HL-60 (cell line): ENCODE measurements around the gene TSKS.

Experiments
- DNase-seq, 2 experiments: peaks; one replicate each; pipeline ENCODE4 v3.0.0-alpha.2; 2010 to 2020; ENCODE audit warnings: low read depth in 1 of 2, low spot score in 1 of 2
- H3K27ac ChIP-seq: fragments of 250-450 bp; sonication (Bioruptor Pico); replicated peaks from 2 replicates; pipeline ENCODE4 v1.5.1; 2020; ENCODE audit warnings: mild to moderate bottlenecking, moderate library complexity
- H3K27me3 ChIP-seq: fragments of 250-450 bp; sonication (Bioruptor Pico); 2 replicates; pipeline ENCODE4 v1.5.1; 2021; ENCODE audit warnings: mild to moderate bottlenecking, moderate library complexity; ENCODE audit not compliant: insufficient read depth, poor library complexity, severe bottlenecking
- H3K4me3 ChIP-seq: replicated peaks from 2 replicates; pipeline ENCODE4 v1.5.1; 2011; ENCODE audit warnings: mild to moderate bottlenecking, control low read depth, low read length; ENCODE audit not compliant: insufficient read depth
- GABPA ChIP-seq: IDR thresholded peaks from 2 replicates; pipeline ENCODE4 v1.6.1; 2012; ENCODE audit warnings: low read depth
- POLR2AphosphoS5 ChIP-seq: IDR thresholded peaks from 2 replicates; pipeline ENCODE4 v1.6.1; 2012; ENCODE audit warnings: low read depth
- SPI1 ChIP-seq: IDR thresholded peaks from 2 replicates; pipeline ENCODE4 v1.6.1; 2012; ENCODE audit warnings: low read depth, mild to moderate bottlenecking, borderline replicate concordance
- TF ChIP-seq, protein P1 (sequence below): IDR thresholded peaks from one replicate; pipeline ENCODE4 v1.5.1; 2011; ENCODE audit warnings: low read length, control low read depth, inconsistent platforms; ENCODE audit not compliant: insufficient read depth
- TF ChIP-seq, protein P2 (sequence below): IDR thresholded peaks from 2 replicates; pipeline ENCODE4 v1.6.1; 2012; ENCODE audit warnings: low read depth; ENCODE audit not compliant: insufficient replicate concordance

The TSKS gene

DNA sequence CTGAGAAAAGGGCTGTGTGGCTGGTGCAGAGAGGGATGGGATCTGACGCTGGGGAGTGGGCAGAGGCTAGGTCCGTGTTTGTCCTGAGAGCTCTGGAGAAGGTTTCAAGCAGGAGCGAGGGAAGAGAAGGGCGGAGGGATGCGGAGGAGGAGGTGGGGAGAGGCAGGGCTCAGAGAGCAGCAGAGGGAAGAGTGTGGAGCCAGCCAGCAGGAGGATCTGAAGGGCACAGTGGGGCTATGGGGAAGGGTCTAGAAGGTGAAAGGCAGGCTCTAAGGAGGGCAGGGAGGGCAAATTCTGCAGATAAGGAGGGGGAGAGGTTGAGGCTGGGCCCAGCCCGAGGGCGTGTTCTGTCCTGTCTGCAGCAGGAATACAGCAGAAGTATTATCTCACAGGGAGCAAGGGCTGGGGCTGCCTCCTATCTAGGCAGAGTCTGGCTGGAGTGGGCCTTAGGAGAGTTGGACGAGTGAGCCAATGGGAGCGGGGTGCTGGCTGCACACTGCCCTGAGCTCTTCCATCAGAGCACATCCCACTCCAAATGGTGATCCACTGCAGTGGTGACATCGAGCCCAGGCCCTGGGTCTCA is 9.8 kb upstream of the TSKS start:
- H3K4me3 ChIP-seq, result no peak overlapping the region
- H3K27me3 ChIP-seq, result no peaks in the 10 kb centered on the region
- H3K27ac ChIP-seq, result no peak overlapping the region
- TF ChIP-seq, protein P1, sequence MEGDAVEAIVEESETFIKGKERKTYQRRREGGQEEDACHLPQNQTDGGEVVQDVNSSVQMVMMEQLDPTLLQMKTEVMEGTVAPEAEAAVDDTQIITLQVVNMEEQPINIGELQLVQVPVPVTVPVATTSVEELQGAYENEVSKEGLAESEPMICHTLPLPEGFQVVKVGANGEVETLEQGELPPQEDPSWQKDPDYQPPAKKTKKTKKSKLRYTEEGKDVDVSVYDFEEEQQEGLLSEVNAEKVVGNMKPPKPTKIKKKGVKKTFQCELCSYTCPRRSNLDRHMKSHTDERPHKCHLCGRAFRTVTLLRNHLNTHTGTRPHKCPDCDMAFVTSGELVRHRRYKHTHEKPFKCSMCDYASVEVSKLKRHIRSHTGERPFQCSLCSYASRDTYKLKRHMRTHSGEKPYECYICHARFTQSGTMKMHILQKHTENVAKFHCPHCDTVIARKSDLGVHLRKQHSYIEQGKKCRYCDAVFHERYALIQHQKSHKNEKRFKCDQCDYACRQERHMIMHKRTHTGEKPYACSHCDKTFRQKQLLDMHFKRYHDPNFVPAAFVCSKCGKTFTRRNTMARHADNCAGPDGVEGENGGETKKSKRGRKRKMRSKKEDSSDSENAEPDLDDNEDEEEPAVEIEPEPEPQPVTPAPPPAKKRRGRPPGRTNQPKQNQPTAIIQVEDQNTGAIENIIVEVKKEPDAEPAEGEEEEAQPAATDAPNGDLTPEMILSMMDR, result no peak
- TF ChIP-seq, protein P2, sequence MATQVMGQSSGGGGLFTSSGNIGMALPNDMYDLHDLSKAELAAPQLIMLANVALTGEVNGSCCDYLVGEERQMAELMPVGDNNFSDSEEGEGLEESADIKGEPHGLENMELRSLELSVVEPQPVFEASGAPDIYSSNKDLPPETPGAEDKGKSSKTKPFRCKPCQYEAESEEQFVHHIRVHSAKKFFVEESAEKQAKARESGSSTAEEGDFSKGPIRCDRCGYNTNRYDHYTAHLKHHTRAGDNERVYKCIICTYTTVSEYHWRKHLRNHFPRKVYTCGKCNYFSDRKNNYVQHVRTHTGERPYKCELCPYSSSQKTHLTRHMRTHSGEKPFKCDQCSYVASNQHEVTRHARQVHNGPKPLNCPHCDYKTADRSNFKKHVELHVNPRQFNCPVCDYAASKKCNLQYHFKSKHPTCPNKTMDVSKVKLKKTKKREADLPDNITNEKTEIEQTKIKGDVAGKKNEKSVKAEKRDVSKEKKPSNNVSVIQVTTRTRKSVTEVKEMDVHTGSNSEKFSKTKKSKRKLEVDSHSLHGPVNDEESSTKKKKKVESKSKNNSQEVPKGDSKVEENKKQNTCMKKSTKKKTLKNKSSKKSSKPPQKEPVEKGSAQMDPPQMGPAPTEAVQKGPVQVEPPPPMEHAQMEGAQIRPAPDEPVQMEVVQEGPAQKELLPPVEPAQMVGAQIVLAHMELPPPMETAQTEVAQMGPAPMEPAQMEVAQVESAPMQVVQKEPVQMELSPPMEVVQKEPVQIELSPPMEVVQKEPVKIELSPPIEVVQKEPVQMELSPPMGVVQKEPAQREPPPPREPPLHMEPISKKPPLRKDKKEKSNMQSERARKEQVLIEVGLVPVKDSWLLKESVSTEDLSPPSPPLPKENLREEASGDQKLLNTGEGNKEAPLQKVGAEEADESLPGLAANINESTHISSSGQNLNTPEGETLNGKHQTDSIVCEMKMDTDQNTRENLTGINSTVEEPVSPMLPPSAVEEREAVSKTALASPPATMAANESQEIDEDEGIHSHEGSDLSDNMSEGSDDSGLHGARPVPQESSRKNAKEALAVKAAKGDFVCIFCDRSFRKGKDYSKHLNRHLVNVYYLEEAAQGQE, result no peak
- TF ChIP-seq SPI1 (no peak), POLR2AphosphoS5 (no peak), GABPA (no peak)
- no peak for DNase-seq

DNA sequence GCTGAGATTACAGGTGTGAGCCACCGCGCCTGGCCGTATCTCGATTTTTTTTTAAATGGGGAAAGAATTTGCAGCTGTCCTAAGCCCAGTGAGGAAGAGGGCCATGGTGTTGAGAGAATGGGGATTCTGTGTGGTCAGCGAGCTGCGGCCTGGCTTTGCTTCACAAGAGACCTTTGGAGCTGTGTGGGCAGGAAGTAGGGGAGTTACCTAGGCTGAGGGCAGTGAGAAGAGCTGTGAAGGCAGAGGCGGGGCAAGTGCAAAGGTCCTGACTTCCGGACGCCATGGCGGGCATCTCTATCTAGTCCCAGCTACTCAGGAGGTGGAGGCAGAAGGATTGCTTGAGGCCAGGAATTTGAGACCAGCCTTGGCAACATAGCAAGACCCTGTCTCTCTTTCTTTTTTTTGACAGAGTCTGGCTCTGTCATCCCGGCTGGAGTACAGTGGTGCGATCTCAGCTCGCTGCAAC is 8.6 kb upstream of the TSKS start:
- DNase-seq, result no peak
- H3K27me3 ChIP-seq, result no peaks in the 10 kb centered on the region
- H3K27ac ChIP-seq, result no peak overlapping the region
- TF ChIP-seq, protein P2, result no peak
- TF ChIP-seq POLR2AphosphoS5, result no peak
- no peak overlapping the region for H3K4me3 ChIP-seq

DNA sequence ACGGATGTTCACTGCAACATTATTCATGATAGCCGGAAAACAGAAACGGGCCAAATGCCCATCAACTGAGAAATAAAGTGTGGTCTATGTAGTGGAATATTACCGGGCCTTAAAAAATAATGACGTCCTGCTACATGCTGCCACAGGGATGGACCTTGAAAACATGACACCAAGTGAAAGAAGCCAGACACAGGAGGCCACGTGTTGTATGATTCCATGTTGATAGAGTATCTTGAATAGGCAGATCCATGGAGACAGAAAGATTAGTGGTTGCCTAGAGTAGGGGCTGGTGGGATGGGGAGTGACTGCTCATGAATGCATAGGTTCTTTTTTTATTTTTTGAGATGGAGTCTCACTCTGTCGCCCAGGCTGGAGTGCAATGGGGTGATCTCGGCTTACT is 7.4 kb upstream of the TSKS start:
- no peak for DNase-seq
- Histone ChIP-seq H3K4me3 (no peak overlapping the region), H3K27ac (no peak overlapping the region), H3K27me3 (no peaks in the 10 kb centered on the region)
- TF ChIP-seq, protein P1, result no peak

DNA sequence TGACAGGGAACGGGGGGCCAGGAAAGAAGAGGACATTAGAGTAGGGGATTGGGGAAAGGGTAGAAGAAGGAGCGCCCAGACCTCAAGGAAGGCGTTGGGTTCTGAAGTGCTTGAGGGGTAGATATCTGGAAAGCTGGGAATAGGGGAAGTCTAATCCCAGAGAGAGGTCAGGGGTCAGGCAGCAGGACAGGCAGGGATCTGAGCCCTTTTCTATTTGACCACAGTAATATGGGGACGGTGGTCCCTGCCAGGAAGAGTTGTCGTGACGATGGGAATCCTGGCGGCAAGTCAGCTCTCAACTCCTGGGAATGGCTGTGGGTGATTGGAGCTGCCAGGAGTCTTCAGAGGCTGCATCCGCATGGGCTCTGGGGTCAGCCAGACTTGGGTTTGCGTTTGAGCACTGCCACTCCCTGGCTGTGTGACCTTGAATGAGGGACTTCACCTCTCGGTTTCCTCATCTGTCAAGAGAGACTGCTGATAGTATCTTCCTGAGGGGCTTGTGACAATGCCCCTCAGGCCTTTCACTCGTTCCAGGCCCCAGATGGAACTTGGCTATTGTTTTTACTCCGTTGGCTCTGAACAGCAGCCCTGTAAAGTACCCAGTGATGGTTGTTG is 5.0 kb upstream of the TSKS start:
- H3K27me3 ChIP-seq, result no peaks in the 10 kb centered on the region
- peak overlapping the region; percentile 93 for H3K4me3 ChIP-seq
- DNase-seq, result no peak
- H3K27ac ChIP-seq, result peak overlapping the region; percentile 80; the same call in 1 of the 2 replicates
- no peak for TF ChIP-seq SPI1
- TF ChIP-seq, protein P1, result no peak
- no peak for TF ChIP-seq POLR2AphosphoS5
- TF ChIP-seq GABPA, result no peak
- TF ChIP-seq, protein P2, result no peak
